ENCODE data around the gene MYO9B.

The MYO9B gene

DNA sequence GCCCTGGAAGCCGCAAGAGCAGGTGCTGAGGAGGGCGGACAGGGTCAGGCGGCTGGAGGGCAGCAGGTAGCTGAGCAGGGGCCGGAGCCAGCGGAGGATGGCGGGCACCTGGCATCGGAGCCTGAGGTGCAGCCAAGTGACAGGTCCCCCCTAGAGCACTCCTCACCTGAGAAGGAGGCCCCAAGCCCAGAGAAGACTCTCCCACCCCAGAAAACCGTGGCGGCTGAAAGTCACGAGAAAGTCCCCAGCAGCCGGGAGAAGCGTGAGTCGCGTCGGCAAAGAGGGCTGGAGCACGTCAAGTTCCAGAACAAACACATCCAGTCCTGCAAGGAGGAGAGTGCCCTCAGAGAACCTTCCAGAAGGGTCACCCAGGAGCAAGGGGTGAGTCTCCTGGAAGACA, 119.0 kb downstream of the MYO9B start:
- H3K4me1 Mint-ChIP-seq, result no peaks in the 10 kb centered on the region
- peaks cover 57% of the 10 kb centered on the region for H3K36me3 Mint-ChIP-seq
- H3K4me3 Mint-ChIP-seq, result no peak overlapping the region
- CTCF ChIA-PET, result no interaction called here
- no peak overlapping the region for H3K27ac Mint-ChIP-seq
- no peaks in the 10 kb centered on the region for H3K9me3 Mint-ChIP-seq
- no peak for DNase-seq
- no peaks in the 10 kb centered on the region for H3K27me3 Mint-ChIP-seq

DNA sequence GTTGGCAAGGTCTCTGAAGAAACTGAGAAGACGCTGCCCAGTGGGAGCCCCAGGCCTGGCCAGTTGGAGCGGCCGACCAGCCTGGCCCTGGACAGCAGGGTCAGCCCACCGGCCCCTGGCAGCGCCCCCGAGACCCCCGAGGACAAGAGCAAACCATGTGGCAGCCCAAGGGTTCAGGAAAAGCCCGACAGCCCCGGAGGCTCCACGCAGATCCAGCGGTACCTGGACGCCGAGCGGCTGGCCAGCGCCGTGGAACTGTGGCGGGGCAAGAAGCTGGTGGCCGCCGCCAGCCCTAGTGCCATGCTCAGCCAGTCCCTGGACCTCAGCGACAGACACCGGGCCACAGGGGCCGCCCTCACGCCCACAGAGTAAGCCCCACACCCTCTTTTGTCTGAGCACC, 119.5 kb downstream of the MYO9B start:
- Mint-ChIP-seq H3K36me3 (peaks cover 58% of the 10 kb centered on the region), H3K27me3 (no peaks in the 10 kb centered on the region), H3K27ac (no peak overlapping the region), H3K4me1 (no peaks in the 10 kb centered on the region), H3K4me3 (no peak overlapping the region), H3K9me3 (no peaks in the 10 kb centered on the region)
- DNase-seq, result no peak
- CTCF ChIA-PET, result no interaction called here

DNA sequence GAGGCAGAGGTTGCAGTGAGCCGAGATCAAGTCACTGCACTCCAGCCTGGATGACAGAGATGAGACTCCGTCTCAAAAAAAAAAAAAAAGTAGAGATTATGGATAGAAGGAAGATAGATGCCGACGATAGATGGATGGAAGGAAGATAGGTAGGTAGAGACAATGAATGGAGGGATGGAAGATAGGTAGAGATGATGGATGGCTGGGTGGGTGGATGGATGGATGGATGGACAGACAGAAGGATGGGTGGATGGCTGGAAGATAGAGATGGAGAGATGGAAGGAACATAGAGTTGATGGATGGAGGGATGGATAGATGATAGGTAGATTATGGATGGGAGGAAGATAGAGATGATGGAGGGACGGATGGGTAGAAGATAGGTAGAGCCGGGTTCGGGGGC, 121.0 kb downstream of the MYO9B start:
- Mint-ChIP-seq H3K4me1 (no peaks in the 10 kb centered on the region), H3K27me3 (no peaks in the 10 kb centered on the region), H3K27ac (no peak overlapping the region), H3K4me3 (no peak overlapping the region), H3K9me3 (no peaks in the 10 kb centered on the region), H3K36me3 (peaks cover 63% of the 10 kb centered on the region)
- CTCF ChIA-PET, result no interaction called here
- DNase-seq, result no peak

DNA sequence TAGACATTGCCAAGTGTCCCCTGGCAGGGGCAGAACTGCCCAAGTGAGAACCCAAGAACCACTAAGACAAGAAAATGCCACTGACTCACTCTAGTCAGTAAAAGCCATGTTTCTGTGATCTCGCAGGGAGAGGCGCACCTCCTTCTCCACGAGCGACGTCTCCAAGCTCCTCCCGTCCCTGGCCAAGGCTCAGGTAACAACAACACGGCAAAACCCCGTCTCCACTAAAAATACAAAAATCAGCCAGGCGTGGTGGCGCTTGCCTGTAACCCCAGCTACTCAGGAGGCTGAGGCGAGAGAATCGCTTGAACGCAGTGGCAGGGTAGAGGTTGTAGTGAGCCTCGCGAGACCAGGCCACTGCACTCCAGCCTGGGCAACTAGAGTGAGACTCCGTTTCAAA, 122.1 kb downstream of the MYO9B start:
- no peak for DNase-seq
- CTCF ChIA-PET, result no interaction called here
- no peaks in the 10 kb centered on the region for H3K9me3 Mint-ChIP-seq
- H3K4me3 Mint-ChIP-seq, result no peak overlapping the region
- H3K27ac Mint-ChIP-seq, result no peak overlapping the region
- no peaks in the 10 kb centered on the region for H3K27me3 Mint-ChIP-seq
- H3K36me3 Mint-ChIP-seq, result peaks cover 68% of the 10 kb centered on the region
- no peaks in the 10 kb centered on the region for H3K4me1 Mint-ChIP-seq

DNA sequence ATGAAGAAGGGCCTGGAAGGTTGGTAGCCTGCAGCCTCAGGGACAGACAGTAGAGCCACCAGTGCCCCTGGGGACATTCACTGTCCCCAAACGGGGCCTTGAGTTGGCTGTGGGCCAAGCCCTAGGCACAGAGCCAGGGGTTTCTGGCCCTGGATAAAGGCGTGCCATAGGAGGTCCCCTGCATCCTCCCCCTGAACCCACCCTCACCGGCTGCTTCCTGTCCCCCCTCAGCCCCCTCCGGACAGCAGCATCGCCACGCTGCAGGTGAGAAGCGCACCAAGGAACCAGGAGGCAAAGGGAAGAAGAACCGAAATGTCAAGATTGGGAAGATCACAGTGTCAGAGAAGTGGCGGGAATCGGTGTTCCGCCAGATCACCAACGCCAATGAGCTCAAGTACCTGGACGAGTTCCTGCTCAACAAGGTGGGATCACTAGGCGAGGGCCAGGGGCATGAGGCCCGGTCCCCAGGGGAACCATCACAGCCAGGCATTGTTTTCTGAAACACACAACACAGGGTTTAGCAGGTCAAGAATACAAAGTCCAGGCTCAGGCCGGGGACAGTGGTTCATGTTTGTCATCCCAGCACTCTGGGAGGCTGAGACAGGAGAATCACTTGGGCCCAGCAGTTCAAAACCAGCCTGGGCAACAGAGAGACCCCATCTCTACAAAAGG, 125.0 kb downstream of the MYO9B start:
- CTCF ChIA-PET, result no interaction called here
- H3K36me3 Mint-ChIP-seq, result peaks cover 73% of the 10 kb centered on the region
- no peak for DNase-seq

DNA sequence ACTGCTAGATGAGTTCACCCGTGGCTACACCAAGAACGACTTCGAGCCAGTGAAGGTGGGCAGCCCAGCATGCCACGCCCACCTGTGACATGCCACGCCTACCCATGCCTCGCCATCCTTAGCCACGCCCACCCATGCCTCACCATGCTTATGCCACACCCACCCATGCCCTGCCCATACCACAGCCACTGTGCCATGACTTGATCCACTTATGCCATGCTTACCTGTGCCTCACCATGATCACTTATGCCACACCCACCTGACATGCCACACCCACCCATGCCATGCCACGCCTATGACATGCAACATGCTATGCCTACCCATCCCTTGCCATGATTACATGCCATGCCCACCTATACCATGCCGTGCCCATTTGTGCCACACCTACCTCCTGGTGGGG, 126.7 kb downstream of the MYO9B start:
- no peaks in the 10 kb centered on the region for H3K4me1 Mint-ChIP-seq
- H3K27ac Mint-ChIP-seq, result no peak overlapping the region
- peaks cover 74% of the 10 kb centered on the region for H3K36me3 Mint-ChIP-seq
- no peaks in the 10 kb centered on the region for H3K9me3 Mint-ChIP-seq
- DNase-seq, result peak; percentile 37
- H3K4me3 Mint-ChIP-seq, result no peak overlapping the region
- CTCF ChIA-PET, result no interaction called here
- no peaks in the 10 kb centered on the region for H3K27me3 Mint-ChIP-seq

More for the DNA sequence above, 125.0 kb downstream of the MYO9B start:
- H3K27ac Mint-ChIP-seq, result no peak overlapping the region
- no peaks in the 10 kb centered on the region for H3K9me3 Mint-ChIP-seq
- no peaks in the 10 kb centered on the region for H3K4me1 Mint-ChIP-seq
- no peaks in the 10 kb centered on the region for H3K27me3 Mint-ChIP-seq
- no peak overlapping the region for H3K4me3 Mint-ChIP-seq

DNA sequence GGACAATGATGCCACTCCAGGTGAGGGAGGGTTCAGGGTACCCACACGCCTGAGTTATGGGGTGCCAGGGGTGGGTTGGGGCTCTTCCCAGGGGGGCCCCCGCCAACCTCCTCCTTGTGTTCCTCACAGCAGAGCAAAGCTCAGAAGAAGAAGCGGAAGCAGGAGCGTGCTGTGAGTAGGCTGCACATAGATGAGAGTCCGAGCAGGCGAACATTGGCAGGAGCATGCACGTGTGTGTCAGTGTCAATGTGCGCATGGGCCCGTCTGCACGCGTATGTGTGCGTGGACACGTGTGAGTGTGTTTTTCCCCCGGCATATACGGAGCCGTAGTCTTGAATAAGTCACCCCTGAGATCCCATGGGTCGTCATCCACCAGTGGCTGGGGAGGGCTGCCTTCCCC, 127.1 kb downstream of the MYO9B start:
- H3K27me3 Mint-ChIP-seq, result no peaks in the 10 kb centered on the region
- CTCF ChIA-PET, result no interaction called here
- peak overlapping the region; percentile 55 for H3K27ac Mint-ChIP-seq
- H3K4me1 Mint-ChIP-seq, result no peaks in the 10 kb centered on the region
- no peaks in the 10 kb centered on the region for H3K9me3 Mint-ChIP-seq
- no peak overlapping the region for H3K4me3 Mint-ChIP-seq
- DNase-seq, result no peak
- H3K36me3 Mint-ChIP-seq, result peaks cover 73% of the 10 kb centered on the region

DNA sequence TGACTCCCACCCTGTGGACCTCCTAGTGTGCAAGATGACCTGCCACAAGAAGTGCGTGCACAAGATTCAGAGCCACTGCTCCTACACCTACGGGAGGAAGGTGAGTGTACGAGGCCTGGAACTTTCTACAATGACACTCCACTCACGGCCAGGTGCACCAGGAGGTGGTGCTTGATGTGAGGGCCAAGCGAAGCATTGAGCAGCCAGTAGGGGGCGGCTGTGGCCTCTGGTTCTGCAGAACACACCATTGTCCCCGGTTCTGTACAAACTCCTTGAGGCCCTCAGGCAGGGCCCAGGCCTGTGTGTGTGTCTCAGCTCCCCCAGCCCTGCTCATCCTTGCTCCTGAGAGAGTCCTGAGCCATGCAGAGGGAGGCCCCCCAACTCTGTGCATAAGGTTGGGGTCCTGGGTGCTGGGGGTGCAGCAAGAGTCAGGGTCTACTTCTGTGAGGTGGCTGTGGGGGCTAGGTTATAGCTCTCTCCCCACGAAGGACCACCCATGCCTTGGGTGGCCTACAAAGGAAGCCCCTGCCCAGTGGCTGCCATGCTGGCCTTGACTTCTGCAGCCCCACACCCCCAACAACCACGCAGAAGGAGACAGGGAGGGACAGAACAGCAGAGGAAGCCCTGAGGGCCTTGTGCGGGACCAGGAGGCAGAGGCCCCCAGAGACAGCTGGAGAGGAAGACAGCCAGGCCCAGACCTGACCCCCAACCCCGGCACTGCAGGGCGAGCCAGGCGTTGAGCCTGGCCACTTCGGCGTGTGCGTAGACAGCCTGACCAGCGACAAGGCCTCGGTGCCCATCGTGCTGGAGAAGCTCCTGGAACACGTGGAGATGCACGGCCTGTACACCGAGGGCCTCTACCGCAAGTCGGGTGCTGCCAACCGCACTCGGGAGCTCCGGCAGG, 129.9 kb downstream of the MYO9B start:
- Mint-ChIP-seq H3K27ac (peak overlapping the region; percentile 24), H3K4me3 (no peak overlapping the region), H3K9me3 (no peaks in the 10 kb centered on the region), H3K27me3 (no peaks in the 10 kb centered on the region), H3K4me1 (peaks cover 14% of the 10 kb centered on the region), H3K36me3 (peaks cover 73% of the 10 kb centered on the region)
- CTCF ChIA-PET, result interaction anchor here (0.7 to 2.1 kb wide), 2 partner anchors 32 to 77 kb away, joined by 3 to 7 read pairs; no protein-coding TSS in a partner anchor
- peak; percentile 78 for DNase-seq

DNA sequence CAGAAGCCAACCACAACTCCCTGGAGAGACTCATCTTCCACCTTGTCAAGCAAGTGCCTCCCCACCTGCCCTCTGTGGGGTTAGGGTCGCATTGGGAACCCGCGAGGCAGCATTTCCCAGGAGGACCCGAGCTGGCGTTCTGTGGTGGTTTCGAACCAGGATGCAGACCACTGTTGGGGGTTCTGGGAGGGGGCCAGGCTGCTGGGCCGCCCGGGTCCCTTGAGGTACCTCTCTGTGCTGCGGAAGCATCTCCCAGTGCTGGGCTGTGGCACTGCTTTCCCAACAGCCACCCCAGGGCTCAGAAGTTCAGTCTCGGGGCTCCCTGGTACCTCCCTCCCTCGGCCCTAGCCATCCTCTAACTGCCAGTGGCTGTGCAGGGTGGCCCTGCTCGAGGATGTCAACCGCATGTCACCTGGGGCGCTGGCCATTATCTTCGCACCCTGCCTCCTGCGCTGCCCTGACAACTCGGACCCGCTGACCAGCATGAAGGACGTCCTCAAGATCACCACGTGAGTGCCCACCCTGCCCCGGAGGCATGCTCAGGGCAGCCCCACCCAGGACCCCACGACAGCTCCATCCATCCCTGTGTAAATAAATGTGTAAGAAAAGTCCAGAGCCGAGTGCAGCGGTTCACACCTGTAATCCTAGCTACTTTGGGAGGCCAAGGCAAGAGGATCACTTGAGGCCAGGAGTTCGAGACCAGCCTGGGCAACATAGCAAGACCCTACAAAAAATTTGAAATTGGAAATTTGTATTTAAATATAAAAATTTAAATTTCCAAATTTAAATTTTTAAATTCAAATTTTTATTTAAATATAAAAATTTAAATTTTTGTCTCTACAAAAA, 131.4 kb downstream of the MYO9B start:
- H3K27me3 Mint-ChIP-seq, result no peaks in the 10 kb centered on the region
- no peak overlapping the region for H3K4me3 Mint-ChIP-seq
- CTCF ChIA-PET, result interaction anchor here (2.1 kb wide), 1 partner anchor 76 kb away, joined by 7 read pairs; no protein-coding TSS in a partner anchor
- DNase-seq, result no peak
- H3K4me1 Mint-ChIP-seq, result peaks cover 14% of the 10 kb centered on the region
- peaks cover 61% of the 10 kb centered on the region for H3K36me3 Mint-ChIP-seq
- H3K9me3 Mint-ChIP-seq, result no peaks in the 10 kb centered on the region
- H3K27ac Mint-ChIP-seq, result no peak overlapping the region

DNA sequence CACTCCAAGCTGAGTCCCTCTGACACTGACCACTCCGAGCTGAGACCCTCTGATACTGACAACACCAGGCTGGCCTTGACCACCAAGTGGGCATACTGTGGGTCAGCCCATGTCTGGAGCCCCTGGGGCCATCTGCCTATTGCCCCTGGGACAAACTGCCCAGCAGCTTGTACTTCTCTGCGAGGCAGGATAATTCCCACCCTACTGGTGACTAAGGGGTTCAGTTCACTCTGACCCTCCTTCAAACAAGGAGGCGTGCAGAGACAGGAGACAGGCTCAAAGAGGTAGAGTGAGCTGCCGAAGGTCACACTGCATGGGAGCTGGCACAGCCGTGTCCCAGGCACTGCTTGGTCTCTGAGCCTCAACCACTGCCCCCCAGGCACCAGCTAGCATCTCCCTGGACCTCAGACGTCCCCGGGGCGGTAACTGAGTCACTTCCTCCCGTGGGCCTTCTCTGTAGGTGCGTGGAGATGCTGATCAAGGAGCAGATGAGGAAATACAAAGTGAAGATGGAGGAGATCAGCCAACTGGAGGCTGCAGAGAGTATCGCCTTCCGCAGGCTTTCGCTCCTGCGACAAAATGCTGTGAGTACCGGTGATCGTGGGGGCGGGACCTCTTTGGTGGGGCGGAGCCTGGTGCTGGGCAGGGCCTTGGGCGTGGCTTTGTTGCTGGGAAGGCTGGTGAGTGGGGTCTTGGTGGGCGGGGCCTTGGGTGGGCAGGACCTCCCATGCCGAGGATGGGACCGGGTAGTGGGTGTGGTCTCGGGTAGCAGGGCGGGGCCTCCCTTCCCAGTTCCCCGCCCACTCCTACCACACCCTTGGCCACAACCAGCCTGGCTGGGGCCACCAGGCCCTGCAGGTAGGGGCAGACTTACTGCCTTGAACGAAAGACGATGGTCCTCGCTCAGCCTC, 133.8 kb downstream of the MYO9B start:
- H3K4me3 Mint-ChIP-seq, result no peak overlapping the region
- CTCF ChIA-PET, result no interaction called here

DNA sequence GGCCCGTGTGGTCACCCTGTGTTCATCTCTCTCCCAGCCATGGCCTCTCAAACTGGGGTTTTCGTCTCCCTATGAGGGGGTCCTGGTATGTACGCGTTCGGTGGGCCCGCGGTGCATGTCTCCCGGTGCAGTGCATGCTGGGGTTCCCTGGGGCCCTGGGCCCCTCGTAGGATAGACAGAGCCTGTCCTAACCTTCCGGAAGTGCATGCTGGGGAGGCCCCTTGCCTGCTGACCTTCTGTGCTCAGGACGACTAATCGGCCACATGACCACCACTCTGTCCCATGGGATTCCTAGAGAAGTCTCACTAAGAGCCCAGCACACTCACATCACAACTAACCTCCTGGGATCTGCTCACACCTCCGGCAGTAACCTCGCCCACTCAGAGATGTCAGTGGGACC, 134.7 kb downstream of the MYO9B start:
- CTCF ChIA-PET, result no interaction called here
- Mint-ChIP-seq H3K4me3 (no peak overlapping the region), H3K9me3 (no peaks in the 10 kb centered on the region), H3K27me3 (no peaks in the 10 kb centered on the region), H3K27ac (peak overlapping the region; percentile 83), H3K36me3 (peaks cover 51% of the 10 kb centered on the region), H3K4me1 (peaks cover 25% of the 10 kb centered on the region)
- DNase-seq, result no peak

More for the DNA sequence above, 133.8 kb downstream of the MYO9B start:
- Mint-ChIP-seq H3K36me3 (peaks cover 53% of the 10 kb centered on the region), H3K9me3 (no peaks in the 10 kb centered on the region), H3K4me1 (peaks cover 16% of the 10 kb centered on the region), H3K27me3 (no peaks in the 10 kb centered on the region), H3K27ac (peak overlapping the region; percentile 78)
- DNase-seq, result peak; percentile 55

DNA sequence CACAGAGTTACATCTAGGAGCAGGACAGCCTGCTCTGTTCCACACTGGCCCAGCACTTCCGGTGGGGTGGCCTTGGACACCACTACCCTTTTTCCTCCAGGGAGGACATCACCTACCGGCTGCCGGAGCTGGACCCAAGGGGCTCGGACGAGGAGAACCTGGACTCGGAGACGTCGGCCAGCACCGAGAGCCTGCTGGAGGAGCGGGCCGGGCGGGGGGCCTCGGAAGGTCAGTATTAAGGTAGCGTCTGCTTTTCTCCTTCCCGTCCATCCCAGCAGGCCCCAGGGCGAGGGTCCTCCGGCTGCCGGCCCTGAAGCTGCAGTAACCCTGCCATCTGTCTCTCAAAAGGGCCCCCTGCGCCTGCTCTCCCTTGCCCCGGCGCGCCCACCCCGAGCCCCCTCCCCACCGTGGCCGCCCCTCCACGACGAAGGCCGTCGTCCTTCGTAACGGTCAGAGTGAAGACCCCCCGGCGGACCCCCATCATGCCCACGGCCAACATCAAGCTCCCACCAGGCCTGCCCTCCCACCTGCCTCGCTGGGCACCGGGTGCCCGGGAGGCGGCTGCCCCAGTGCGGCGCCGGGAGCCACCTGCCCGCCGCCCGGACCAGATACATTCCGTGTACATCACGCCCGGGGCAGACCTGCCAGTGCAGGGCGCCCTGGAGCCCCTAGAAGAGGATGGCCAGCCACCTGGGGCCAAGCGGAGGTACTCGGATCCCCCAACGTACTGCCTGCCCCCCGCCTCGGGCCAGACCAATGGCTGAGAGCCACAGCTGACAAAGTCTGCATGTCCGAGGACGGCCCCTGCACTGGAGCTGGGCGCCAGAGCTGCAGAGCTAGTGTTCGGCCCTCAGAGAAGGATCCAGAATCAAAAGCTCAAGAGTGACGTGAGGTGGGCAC, 136.2 kb downstream of the MYO9B start:
- peaks cover 48% of the 10 kb centered on the region for H3K36me3 Mint-ChIP-seq
- no peak for DNase-seq
- CTCF ChIA-PET, result no interaction called here
- no peak overlapping the region for H3K27ac Mint-ChIP-seq
- no peaks in the 10 kb centered on the region for H3K27me3 Mint-ChIP-seq
- H3K4me1 Mint-ChIP-seq, result peaks cover 33% of the 10 kb centered on the region
- no peaks in the 10 kb centered on the region for H3K9me3 Mint-ChIP-seq
- no peak overlapping the region for H3K4me3 Mint-ChIP-seq

DNA sequence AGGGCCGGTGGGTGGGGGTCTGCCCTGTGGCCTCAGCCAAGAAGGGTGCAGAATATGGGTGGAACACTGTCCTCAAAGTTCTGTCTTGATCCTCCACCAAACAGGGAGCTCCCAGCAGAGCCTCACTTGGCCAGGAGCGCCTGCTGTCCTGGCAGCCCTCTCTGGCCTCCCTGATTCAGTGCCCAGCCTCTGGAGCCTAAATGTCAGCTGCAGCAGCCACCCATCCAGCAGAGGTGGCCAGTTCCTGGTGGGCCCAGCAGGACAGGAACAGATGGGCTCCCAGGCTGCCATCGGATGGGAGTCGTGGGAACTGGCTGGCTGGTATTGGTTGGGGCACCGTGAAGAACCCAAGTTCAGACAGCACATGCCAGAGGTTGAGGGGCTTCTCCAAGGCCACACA, 137.8 kb downstream of the MYO9B start:
- H3K4me3 Mint-ChIP-seq, result no peak overlapping the region
- peaks cover 35% of the 10 kb centered on the region for H3K4me1 Mint-ChIP-seq
- H3K9me3 Mint-ChIP-seq, result no peaks in the 10 kb centered on the region
- no peaks in the 10 kb centered on the region for H3K27me3 Mint-ChIP-seq
- H3K36me3 Mint-ChIP-seq, result peaks cover 57% of the 10 kb centered on the region
- DNase-seq, result no peak
- CTCF ChIA-PET, result interaction anchor here (1.9 kb wide), 1 partner anchor 21 kb away, joined by 5 read pairs; no protein-coding TSS in a partner anchor
- H3K27ac Mint-ChIP-seq, result peak overlapping the region; percentile 33
